PC-3 (cell line): ENCODE measurements around the gene RNLS.

Experiments used
- CTCF ChIP-seq: fragments of 300-600 bp; sonication (generic); conservative IDR thresholded peaks from 2 replicates; pipeline ENCODE4 v1.5.1; 2017; ENCODE audit warnings: antibody characterized with exemption, low read depth, mild to moderate bottlenecking, low read length
- EZH2 ChIP-seq: fragments of 300-600 bp; sonication (generic); IDR thresholded peaks from one replicate; pipeline ENCODE4 v1.6.1; 2017; ENCODE audit warnings: antibody characterized with exemption, mild to moderate bottlenecking, low read length; ENCODE audit not compliant: unreplicated experiment

GRCh38 chr10:88617772-88618300, 34.7 kb upstream of the RNLS start:
- TF ChIP-seq EZH2 (no peak), CTCF (no peak)
